Neural cell (in vitro differentiated cells): ENCODE results near the gene ACOT7. TPM values are rescaled to one million over a fixed set of nuclear protein-coding genes. Genes with fewer than 3 reads are reported as not detected.

Source experiments
- H2AFZ ChIP-seq: fragments of 200-600, 300-800 bp; sonication (generic), shearing (Covaris generic); 2 replicates; pipeline ENCODE4 v1.6.0; 2014; ENCODE audit warnings: low read depth, mild to moderate bottlenecking, antibody characterized with exemption, low read length, moderate library complexity
- H3F3A ChIP-seq: fragments of 200-600 bp; shearing (Covaris generic); 2 replicates; pipeline ENCODE4 v1.6.1; 2016; ENCODE audit warnings: mild to moderate bottlenecking, moderate library complexity, mixed read lengths, antibody characterized with exemption, low read length; ENCODE audit not compliant: insufficient read depth, poor library complexity, severe bottlenecking
- H3K27ac ChIP-seq: fragments of 200-600, 300-800 bp; sonication (generic), shearing (Covaris generic); 2 replicates; pipeline ENCODE4 v1.5.1; 2014; ENCODE audit warnings: mild to moderate bottlenecking, low read length, moderate library complexity
- H3K27me3 ChIP-seq: fragments of 300-800, 200-600 bp; sonication (generic), shearing (Covaris generic); 2 replicates; pipeline ENCODE4 v1.6.0; 2014; ENCODE audit warnings: mild to moderate bottlenecking, low read depth, low read length, moderate library complexity; ENCODE audit not compliant: insufficient read depth
- H3K36me3 ChIP-seq: fragments of 300-800, 200-600 bp; sonication (generic), shearing (Covaris generic); 2 replicates; pipeline ENCODE4 v1.5.1; 2014; ENCODE audit warnings: mild to moderate bottlenecking, antibody characterized with exemption, low read length, moderate library complexity; ENCODE audit not compliant: insufficient read depth
- H3K4me2 ChIP-seq: fragments of 300-800, 200-600 bp; sonication (generic), shearing (Covaris generic); 2 replicates; pipeline ENCODE4 v1.6.0; 2014; ENCODE audit warnings: mild to moderate bottlenecking, low read length
- H3K4me3 ChIP-seq: fragments of 300-800, 200-600 bp; sonication (generic), shearing (Covaris generic); 2 replicates; pipeline ENCODE4 v1.5.1; 2014; ENCODE audit warnings: mild to moderate bottlenecking, low read length, moderate library complexity
- H3K79me2 ChIP-seq: fragments of 200-600 bp; shearing (Covaris generic); replicated peaks from 2 replicates; pipeline ENCODE4 v1.6.0; 2014; ENCODE audit warnings: mild to moderate bottlenecking, low read length, moderate library complexity; ENCODE audit not compliant: insufficient read depth
- H3K9ac ChIP-seq: fragments of 300-800, 200-600 bp; sonication (generic), shearing (Covaris generic); 2 replicates; pipeline ENCODE4 v1.6.1; 2016; ENCODE audit warnings: mild to moderate bottlenecking, low read length, mixed read lengths
- H3K9me2 ChIP-seq: fragments of 200-600 bp; shearing (Covaris generic); 2 replicates; pipeline ENCODE4 v1.6.1; 2016; ENCODE audit warnings: mild to moderate bottlenecking, low read length, mixed read lengths; ENCODE audit not compliant: insufficient read depth
- H3K9me3 ChIP-seq: fragments of 200-600, 300-800 bp; sonication (generic), shearing (Covaris generic); 2 replicates; pipeline ENCODE4 v1.6.1; 2016; ENCODE audit warnings: mild to moderate bottlenecking, mixed run types, low read length, moderate library complexity, mixed read lengths
- H4K20me1 ChIP-seq: fragments of 200-600 bp; shearing (Covaris generic); 2 replicates; pipeline ENCODE4 v1.6.1; 2016; ENCODE audit warnings: mild to moderate bottlenecking, mixed run types; ENCODE audit not compliant: insufficient read depth
- CTCF ChIP-seq: fragments of 450-650 bp; IDR thresholded peaks from 2 replicates; pipeline ENCODE4 v1.5.1; 2014; ENCODE audit warnings: antibody characterized with exemption, mild to moderate bottlenecking, moderate library complexity; ENCODE audit not compliant: poor library complexity, severe bottlenecking
- EP300 ChIP-seq: fragments of 450-650 bp; conservative IDR thresholded peaks from 2 replicates; pipeline ENCODE4 v1.6.1; 2014; ENCODE audit warnings: antibody characterized with exemption, mild to moderate bottlenecking, moderate library complexity; ENCODE audit not compliant: poor library complexity, severe bottlenecking
- EZH2 ChIP-seq: fragments of 200-600, 300-800 bp; shearing (Covaris generic), sonication (generic); IDR thresholded peaks from 2 replicates; pipeline ENCODE4 v1.6.1; 2014; ENCODE audit warnings: antibody characterized with exemption, low read length, borderline replicate concordance, mild to moderate bottlenecking; ENCODE audit not compliant: insufficient read depth, poor library complexity, severe bottlenecking
- MXI1 ChIP-seq: fragments of 450-650 bp; conservative IDR thresholded peaks from 2 replicates; pipeline ENCODE4 v1.6.1; 2014; ENCODE audit warnings: antibody characterized with exemption, mild to moderate bottlenecking; ENCODE audit not compliant: poor library complexity, severe bottlenecking
- POLR2AphosphoS5 ChIP-seq: IDR thresholded peaks from 2 replicates; pipeline ENCODE4 v1.6.1; 2012
- RAD21 ChIP-seq: fragments of 450-650 bp; conservative IDR thresholded peaks from 2 replicates; pipeline ENCODE4 v1.6.1; 2014; ENCODE audit warnings: antibody characterized with exemption, mild to moderate bottlenecking, moderate library complexity
- REST ChIP-seq: IDR thresholded peaks from 2 replicates; pipeline ENCODE4 v1.6.1; 2012; ENCODE audit warnings: borderline replicate concordance
- SMC3 ChIP-seq: fragments of 450-650 bp; conservative IDR thresholded peaks from 2 replicates; pipeline ENCODE4 v1.6.1; 2014; ENCODE audit warnings: antibody characterized with exemption, mild to moderate bottlenecking, moderate library complexity; ENCODE audit not compliant: poor library complexity
- TAF1 ChIP-seq: IDR thresholded peaks from 2 replicates; pipeline ENCODE4 v1.6.1; 2012; ENCODE audit warnings: low read depth
- polyA plus RNA-seq: library from polyadenylated mRNA; depleted of rRNA; stranded (reverse); fragments of >200 nt; gene quantifications from 2 replicates; pipeline ENCODE4 v1.2.3, GENCODE V29; 2014

The ACOT7 gene
- polyA plus RNA-seq, 1 donor from 2014 or later, result 101 TPM

- peaks cover 6% of the 10 kb centered on the region for H4K20me1 ChIP-seq
- H3K36me3 ChIP-seq, result no peaks in the 10 kb centered on the region
- H3K79me2 ChIP-seq, result peaks cover 18% of the 10 kb centered on the region
- no peak overlapping the region for H3K9ac ChIP-seq
- no peaks in the 10 kb centered on the region for H3F3A ChIP-seq
- H3K4me3 ChIP-seq, result no peak overlapping the region
- no peak overlapping the region for H2AFZ ChIP-seq
- no peaks in the 10 kb centered on the region for H3K9me2 ChIP-seq
- H3K9me3 ChIP-seq, result no peaks in the 10 kb centered on the region
- no peak overlapping the region for H3K27ac ChIP-seq
- no peak overlapping the region for H3K4me2 ChIP-seq
- TF ChIP-seq REST, result no peak
- no peak for TF ChIP-seq POLR2AphosphoS5
- TF ChIP-seq EZH2, result no peak
- TF ChIP-seq TAF1, result no peak
- no peak for TF ChIP-seq EP300
- TF ChIP-seq RAD21, result no peak
- TF ChIP-seq SMC3, result no peak
- no peak for TF ChIP-seq CTCF
- no peak for TF ChIP-seq MXI1
- no peaks in the 10 kb centered on the region for H3K27me3 ChIP-seq
Observed at GRCh38 chr1:6360117-6360496, 33.5 kb downstream of the ACOT7 start.

- H3K4me3 ChIP-seq, result peak overlapping the region; percentile 51
- H3K79me2 ChIP-seq, result peaks cover 18% of the 10 kb centered on the region
- peak overlapping the region; percentile 54 for H3K9ac ChIP-seq
- H2AFZ ChIP-seq, result no peak overlapping the region
- H3K9me2 ChIP-seq, result no peaks in the 10 kb centered on the region
- TF ChIP-seq POLR2AphosphoS5, result no peak
- no peak for TF ChIP-seq RAD21
- no peak for TF ChIP-seq TAF1
- TF ChIP-seq REST, result no peak
- TF ChIP-seq CTCF, result no peak
- no peak for TF ChIP-seq MXI1
- TF ChIP-seq SMC3, result no peak
- TF ChIP-seq EZH2, result no peak
- no peak for TF ChIP-seq EP300
- H3K27ac ChIP-seq, result peak overlapping the region; percentile 67
- peak overlapping the region; percentile 27 for H3K4me2 ChIP-seq
- no peaks in the 10 kb centered on the region for H3F3A ChIP-seq
- no peaks in the 10 kb centered on the region for H3K36me3 ChIP-seq
- no peaks in the 10 kb centered on the region for H3K9me3 ChIP-seq
- H3K27me3 ChIP-seq, result no peaks in the 10 kb centered on the region
- H4K20me1 ChIP-seq, result peaks cover 6% of the 10 kb centered on the region
Observed at GRCh38 chr1:6359216-6360116, 34.1 kb downstream of the ACOT7 start.
